Central memory CD4-positive, alpha-beta T cell (primary cell): ENCODE measurements around the gene NEFH.
"Not testable (repeated sequence)": the region's sequence is repeated elsewhere in the genome, so short reads cannot be mapped to it uniquely, and the experiment has no call there.

ENCODE experiments used
- DNase-seq: peaks from one replicate; pipeline ENCODE4 v3.0.0; 2022

NEFH gene

GRCh38 chr22:29463629-29464028 is 16.4 kb upstream of the NEFH start:
- no peak for DNase-seq

GRCh38 chr22:29464581-29464980 is 15.4 kb upstream of the NEFH start:
- DNase-seq: no peak

GRCh38 chr22:29469755-29470154 is 10.3 kb upstream of the NEFH start:
- no peak for DNase-seq

GRCh38 chr22:29470159-29470855 is 9.7 kb upstream of the NEFH start:
- peak; percentile 66 for DNase-seq

GRCh38 chr22:29473001-29473400 is 7.0 kb upstream of the NEFH start:
- DNase-seq: no peak

- DNase-seq: no peak
Observed at GRCh38 chr22:29475550-29475949, 4.5 kb upstream of the NEFH start.

GRCh38 chr22:29476116-29476515 is 3.9 kb upstream of the NEFH start:
- no peak for DNase-seq

GRCh38 chr22:29477723-29478318 is 2.2 kb upstream of the NEFH start:
- no peak for DNase-seq

GRCh38 chr22:29478326-29479276 is 1.4 kb upstream of the NEFH start:
- peak; percentile 12 for DNase-seq

- no peak for DNase-seq
Observed at GRCh38 chr22:29480262-29480511, 169 bp downstream of the NEFH start.

- peak; percentile 30 for DNase-seq
Observed at GRCh38 chr22:29480512-29481264, 670 bp downstream of the NEFH start.

GRCh38 chr22:29481265-29482000 is 1.4 kb downstream of the NEFH start:
- DNase-seq: no peak

- no peak for DNase-seq
Observed at GRCh38 chr22:29482253-29482652, 2.2 kb downstream of the NEFH start.

GRCh38 chr22:29482726-29483125 is 2.7 kb downstream of the NEFH start:
- no peak for DNase-seq

- DNase-seq: no peak
Observed at GRCh38 chr22:29483254-29483653, 3.2 kb downstream of the NEFH start.

GRCh38 chr22:29484642-29485041 is 4.6 kb downstream of the NEFH start:
- DNase-seq: no peak

GRCh38 chr22:29485448-29485847 is 5.4 kb downstream of the NEFH start:
- no peak for DNase-seq

GRCh38 chr22:29487426-29487986 is 7.5 kb downstream of the NEFH start:
- no peak for DNase-seq

- not testable (repeated sequence) for DNase-seq
Observed at GRCh38 chr22:29489127-29489780, 9.2 kb downstream of the NEFH start.

GRCh38 chr22:29491012-29491411 is 11.0 kb downstream of the NEFH start:
- DNase-seq: no peak

GRCh38 chr22:29493636-29494035 is 13.6 kb downstream of the NEFH start:
- no peak for DNase-seq

GRCh38 chr22:29499852-29500251 is 19.8 kb downstream of the NEFH start:
- no peak for DNase-seq
